Left lung (tissue), 10 donors: Measurements from ENCODE around the gene TREML4. TPM values are rescaled to one million over a fixed set of nuclear protein-coding genes. Genes with fewer than 3 reads are reported as not detected.

ENCODE experiments used
- ATAC-seq: fragments of 200-7000 bp; cut with Tn5 transposase; one replicate; pipeline ENCODE4 v1.9.1; 2020; ENCODE audit warnings: moderate library complexity
- DNase-seq, 4 donors: peaks; one replicate each; pipeline ENCODE4 v3.0.0-alpha.2; 2013 to 2020
- H3K27ac ChIP-seq, 2 donors: fragments of 200-600 bp; sonication (generic) in 1 of 2; one replicate each; pipeline versions ENCODE4 v1.5.0 to v1.8.0; 2020 to 2021
- H3K27me3 ChIP-seq, 2 donors: fragments of 200-600 bp; sonication (generic) in 1 of 2; one replicate each; pipeline versions ENCODE4 v1.5.0 to v1.8.0; 2020 to 2021
- H3K36me3 ChIP-seq, 2 donors: fragments of 200-600 bp; sonication (generic) in 1 of 2; one replicate each; pipeline versions ENCODE4 v1.5.0 to v1.8.0; 2020 to 2021
- H3K4me1 ChIP-seq, 2 donors: fragments of 200-600 bp; one replicate each; pipeline ENCODE4 v1.8.0; 2021
- H3K4me3 ChIP-seq, 2 donors: fragments of 200-600 bp; sonication (generic) in 1 of 2; one replicate each; pipeline versions ENCODE4 v1.5.0 to v1.8.0; 2020 to 2021; ENCODE audit warnings: mild to moderate bottlenecking in 1 of 2
- H3K9me3 ChIP-seq, 2 donors: fragments of 200-600 bp; sonication (generic) in 1 of 2; one replicate each; pipeline versions ENCODE4 v1.5.0 to v1.8.0; 2020 to 2021
- intact Hi-C, 2 donors: fragments of 100-400 bp; cut with DNase I; formaldehyde crosslinking; loops; one replicate each; pipeline versions ENCODE4 v1.11.2 to v1.14.2; 2022
- polyA plus RNA-seq, 6 donors: library from polyadenylated mRNA; unstranded; fragments of 120-200 nt; gene quantifications; one replicate each; pipeline ENCODE4 v1.2.1, GENCODE V29; 2013; ENCODE audit not compliant: insufficient read length in 6 of 6
- total RNA-seq, 2 donors: library from RNA; stranded (reverse); fragmentation: NEBNext Ultra II Directional; extraction: Animal tissue kit (Norgen Biotek cat#: 25700); gene quantifications; one replicate each; pipeline ENCODE4 v1.2.1, GENCODE V29; 2021
- TF ChIP-seq, protein P1 (sequence below), 2 donors: fragments of 200-600 bp; sonication (generic) in 1 of 2; IDR thresholded peaks; one replicate each; pipeline versions ENCODE4 v1.5.0 to v1.8.0; 2021; ENCODE audit warnings: antibody characterized with exemption in 2 of 2
- donor health status: DM: no; HTN: yes; CAD: no.
- donor health status: DM: no; HTN: no; CAD: no.

The TREML4 gene
- total and polyA plus RNA-seq, 8 donors: 0.32 TPM; not detected in 7

DNA sequence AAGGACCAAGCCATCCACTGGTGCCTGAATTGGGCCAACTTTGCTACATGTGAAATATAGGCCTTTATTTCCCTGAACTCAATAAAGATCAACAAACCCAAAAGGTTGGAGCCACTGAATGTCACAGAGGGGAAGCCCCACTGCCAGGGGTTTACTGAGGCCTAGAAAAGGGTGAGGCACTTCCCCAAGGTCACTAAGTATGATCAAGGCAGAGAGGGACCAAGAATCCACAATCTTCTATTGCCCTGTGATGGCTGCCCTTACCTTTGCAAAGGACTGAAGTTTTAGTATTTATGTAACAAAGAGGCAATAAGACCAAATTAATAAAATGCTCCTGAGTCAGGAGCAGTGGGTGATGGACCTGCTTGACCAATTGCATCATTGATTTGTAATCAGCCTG lies 40.3 kb downstream of the TREML4 start:
- Histone ChIP-seq H3K4me1 (peaks cover 0 to 30% of the 10 kb centered on the region in 2 donors), H3K4me3 (peak overlapping the region in 1 of 2 donors; percentile 20), H3K36me3 (no peaks in the 10 kb centered on the region), H3K27me3 (no peaks in the 10 kb centered on the region), H3K9me3 (peaks cover 0 to 5% of the 10 kb centered on the region in 2 donors), H3K27ac (peak overlapping the region in 1 of 2 donors; percentile 10)
- ATAC-seq (no peak), DNase-seq (no peak)
- TF ChIP-seq, protein P1, sequence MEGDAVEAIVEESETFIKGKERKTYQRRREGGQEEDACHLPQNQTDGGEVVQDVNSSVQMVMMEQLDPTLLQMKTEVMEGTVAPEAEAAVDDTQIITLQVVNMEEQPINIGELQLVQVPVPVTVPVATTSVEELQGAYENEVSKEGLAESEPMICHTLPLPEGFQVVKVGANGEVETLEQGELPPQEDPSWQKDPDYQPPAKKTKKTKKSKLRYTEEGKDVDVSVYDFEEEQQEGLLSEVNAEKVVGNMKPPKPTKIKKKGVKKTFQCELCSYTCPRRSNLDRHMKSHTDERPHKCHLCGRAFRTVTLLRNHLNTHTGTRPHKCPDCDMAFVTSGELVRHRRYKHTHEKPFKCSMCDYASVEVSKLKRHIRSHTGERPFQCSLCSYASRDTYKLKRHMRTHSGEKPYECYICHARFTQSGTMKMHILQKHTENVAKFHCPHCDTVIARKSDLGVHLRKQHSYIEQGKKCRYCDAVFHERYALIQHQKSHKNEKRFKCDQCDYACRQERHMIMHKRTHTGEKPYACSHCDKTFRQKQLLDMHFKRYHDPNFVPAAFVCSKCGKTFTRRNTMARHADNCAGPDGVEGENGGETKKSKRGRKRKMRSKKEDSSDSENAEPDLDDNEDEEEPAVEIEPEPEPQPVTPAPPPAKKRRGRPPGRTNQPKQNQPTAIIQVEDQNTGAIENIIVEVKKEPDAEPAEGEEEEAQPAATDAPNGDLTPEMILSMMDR (IDR thresholded peaks at IDR 0.05): no peak
- intact Hi-C loops: no loop called here

DNA sequence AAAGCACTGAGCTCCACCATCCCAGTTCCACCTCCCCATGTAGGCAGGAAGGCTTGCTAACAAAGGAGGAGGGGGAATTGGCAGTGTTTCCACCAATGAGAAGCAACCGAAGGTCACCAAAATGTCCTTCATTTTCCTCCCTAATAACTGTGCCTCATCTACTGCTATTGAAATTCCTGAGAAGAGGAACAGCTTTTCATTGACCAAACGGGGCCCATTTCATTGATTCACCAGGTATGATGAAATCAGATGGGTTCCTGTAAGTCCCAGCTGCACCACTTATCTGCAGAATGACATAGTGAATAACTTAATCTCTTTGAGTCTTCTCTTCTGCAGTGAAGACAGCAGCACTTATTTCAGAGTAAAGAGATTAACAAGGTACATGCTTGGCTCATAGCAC lies 41.0 kb downstream of the TREML4 start:
- intact Hi-C loops: no loop called here
- TF ChIP-seq, protein P1 (IDR thresholded peaks at IDR 0.05): no peak
- DNase-seq (no peak), ATAC-seq (no peak)
- Histone ChIP-seq H3K36me3 (no peaks in the 10 kb centered on the region), H3K27me3 (no peaks in the 10 kb centered on the region), H3K9me3 (no peaks in the 10 kb centered on the region), H3K4me3 (peak overlapping the region in 1 of 2 donors; percentile 20), H3K4me1 (peaks cover 0 to 37% of the 10 kb centered on the region in 2 donors), H3K27ac (peak overlapping the region in 1 of 2 donors; percentile 5)

DNA sequence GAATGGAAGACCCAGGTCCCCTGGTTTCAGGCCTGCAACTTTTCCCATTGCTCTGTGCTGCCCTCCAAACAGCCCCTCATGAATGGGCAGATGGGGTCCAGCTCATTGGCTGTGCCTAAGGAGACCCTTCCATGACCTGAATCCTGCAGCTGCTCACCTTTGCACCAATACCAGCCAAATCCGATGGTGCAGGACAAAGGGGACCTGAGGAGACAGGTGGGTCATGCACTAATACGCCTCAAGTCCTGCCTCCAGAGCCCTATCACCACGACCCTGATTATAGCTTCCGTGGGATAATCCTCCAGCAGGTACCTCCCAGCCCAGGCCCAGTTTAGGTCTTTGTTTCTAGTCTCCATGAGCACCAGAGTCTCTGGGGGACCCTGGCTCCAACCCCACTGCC lies 41.6 kb downstream of the TREML4 start:
- peaks cover under 1 to 42% of the 10 kb centered on the region in 2 donors for H3K4me1 ChIP-seq
- H3K4me3 ChIP-seq: peak overlapping the region in 1 of 2 donors; percentile 20
- ATAC-seq (no peak), DNase-seq (no peak)
- no peaks in the 10 kb centered on the region for H3K9me3 ChIP-seq
- peak overlapping the region in 1 of 2 donors; percentile 5 for H3K27ac ChIP-seq
- H3K36me3 ChIP-seq: no peaks in the 10 kb centered on the region
- intact Hi-C loops: no loop called here
- TF ChIP-seq, protein P1 (IDR thresholded peaks at IDR 0.05): no peak
- H3K27me3 ChIP-seq: no peaks in the 10 kb centered on the region

DNA sequence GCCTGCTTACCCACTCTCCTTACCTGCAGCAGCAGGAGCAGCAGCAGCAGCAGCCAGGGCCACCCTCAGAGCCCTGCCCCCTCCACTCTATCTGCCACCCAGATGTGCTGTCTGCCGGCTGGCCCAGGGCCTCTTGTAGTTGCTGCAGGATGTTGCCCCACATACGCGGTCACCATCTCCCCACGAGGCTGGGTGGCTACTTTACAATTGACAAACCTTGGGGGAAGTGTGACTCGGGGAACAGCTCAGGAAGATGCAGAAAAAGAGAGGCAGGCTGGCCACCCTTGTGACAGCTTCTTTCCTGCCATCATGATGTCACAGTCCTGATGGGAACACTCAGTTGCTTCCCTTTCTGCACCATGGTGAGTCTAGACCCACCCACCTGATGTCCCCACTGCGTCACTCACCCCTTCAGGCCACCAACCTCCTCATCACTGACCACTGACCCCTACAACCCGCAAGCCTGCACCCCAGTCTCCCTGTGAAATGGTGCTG lies 43.8 kb downstream of the TREML4 start:
- intact Hi-C loops: no loop called here

DNA sequence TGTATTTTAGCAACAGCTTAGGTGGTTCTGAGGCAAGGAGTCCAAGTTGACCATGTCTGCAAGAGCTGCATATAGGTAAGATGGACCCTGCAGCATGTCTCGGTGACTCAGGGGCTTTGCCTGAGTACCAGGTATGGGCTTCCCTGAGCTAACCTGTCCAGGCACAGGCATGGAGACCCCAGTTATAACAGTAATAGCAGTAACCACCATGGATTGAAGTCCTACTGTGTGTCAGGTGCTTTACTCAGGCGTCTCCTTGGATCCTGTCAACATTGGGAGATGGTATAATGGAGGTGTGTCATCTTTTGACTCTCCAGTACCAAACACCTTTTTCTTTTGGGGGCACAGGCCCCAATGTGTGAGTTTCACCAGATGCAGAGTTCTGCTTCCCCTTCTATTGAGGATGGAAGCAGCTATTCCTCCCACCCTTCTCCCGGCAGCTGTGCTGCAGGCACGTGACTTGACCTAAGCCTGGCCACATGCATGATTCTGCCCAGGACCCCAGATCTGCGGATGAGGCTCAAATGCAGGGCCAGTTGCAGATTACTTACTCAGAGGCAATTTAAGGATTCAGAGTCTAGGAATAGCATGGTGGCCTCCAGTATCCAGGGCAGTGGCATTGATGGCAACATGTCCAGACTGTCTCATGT lies 44.6 kb downstream of the TREML4 start:
- Histone ChIP-seq H3K36me3 (no peaks in the 10 kb centered on the region), H3K9me3 (no peaks in the 10 kb centered on the region), H3K27ac (peak overlapping the region in 1 of 2 donors; percentile 90), H3K4me1 (peaks cover 3 to 72% of the 10 kb centered on the region in 2 donors), H3K4me3 (no peak overlapping the region), H3K27me3 (peaks cover 0 to 5% of the 10 kb centered on the region in 2 donors)
- TF ChIP-seq, protein P1 (IDR thresholded peaks at IDR 0.05): no peak
- DNase-seq (no peak), ATAC-seq (no peak)
- intact Hi-C loops: no loop called here

More for the DNA sequence above, 43.8 kb downstream of the TREML4 start:
- Histone ChIP-seq H3K27ac (peak overlapping the region; percentile 3 to 90), H3K9me3 (no peaks in the 10 kb centered on the region), H3K27me3 (peaks cover 0 to 5% of the 10 kb centered on the region in 2 donors), H3K4me1 (peaks cover 3 to 64% of the 10 kb centered on the region in 2 donors), H3K36me3 (no peaks in the 10 kb centered on the region), H3K4me3 (peak overlapping the region in 1 of 2 donors; percentile 28)
- TF ChIP-seq, protein P1 (IDR thresholded peaks at IDR 0.05): no peak
- peak in 2 of 4 donors; percentile 82 to 93 for DNase-seq
- ATAC-seq: peak; percentile 80
